Activated CD4-positive, CD25-positive, alpha-beta regulatory T cell treated with anti-CD3 and anti-CD28 coated beads, Interleukin-2, amount 50 U/mL, for 72 hours (primary cell): ENCODE data around the gene RFC5.
"Not testable (repeated sequence)": the region's sequence is repeated elsewhere in the genome, so short reads cannot be mapped to it uniquely, and the experiment has no call there.

ENCODE experiments used
- DNase-seq: peaks from one replicate; pipeline ENCODE4 v3.0.0; 2021

Gene RFC5

GRCh38 chr12:118015944-118016343 lies 559 bp upstream of the RFC5 start:
- DNase-seq: no peak

- DNase-seq: no peak
Observed at GRCh38 chr12:118017926-118018325, 1.4 kb downstream of the RFC5 start.

DNA sequence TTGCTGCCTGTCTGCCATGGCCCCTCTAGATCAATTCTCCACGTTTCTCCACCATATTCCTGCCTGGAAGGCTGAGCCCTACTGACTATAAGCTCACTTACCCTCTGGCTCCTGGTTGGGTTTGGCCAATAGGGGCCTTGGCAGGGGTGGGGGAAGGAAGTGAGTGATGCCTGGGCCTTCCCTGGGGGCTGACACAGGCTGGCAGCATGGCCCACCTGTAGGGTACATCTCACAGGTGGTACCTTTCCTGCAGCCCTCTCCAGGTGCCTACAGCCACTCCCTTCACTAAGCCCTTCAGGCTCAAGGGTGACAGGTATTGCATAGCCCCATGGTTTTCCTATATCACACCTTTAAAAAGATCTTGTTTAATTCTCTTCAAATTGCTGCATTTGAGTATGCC lies 3.5 kb downstream of the RFC5 start:
- DNase-seq: no peak

DNA sequence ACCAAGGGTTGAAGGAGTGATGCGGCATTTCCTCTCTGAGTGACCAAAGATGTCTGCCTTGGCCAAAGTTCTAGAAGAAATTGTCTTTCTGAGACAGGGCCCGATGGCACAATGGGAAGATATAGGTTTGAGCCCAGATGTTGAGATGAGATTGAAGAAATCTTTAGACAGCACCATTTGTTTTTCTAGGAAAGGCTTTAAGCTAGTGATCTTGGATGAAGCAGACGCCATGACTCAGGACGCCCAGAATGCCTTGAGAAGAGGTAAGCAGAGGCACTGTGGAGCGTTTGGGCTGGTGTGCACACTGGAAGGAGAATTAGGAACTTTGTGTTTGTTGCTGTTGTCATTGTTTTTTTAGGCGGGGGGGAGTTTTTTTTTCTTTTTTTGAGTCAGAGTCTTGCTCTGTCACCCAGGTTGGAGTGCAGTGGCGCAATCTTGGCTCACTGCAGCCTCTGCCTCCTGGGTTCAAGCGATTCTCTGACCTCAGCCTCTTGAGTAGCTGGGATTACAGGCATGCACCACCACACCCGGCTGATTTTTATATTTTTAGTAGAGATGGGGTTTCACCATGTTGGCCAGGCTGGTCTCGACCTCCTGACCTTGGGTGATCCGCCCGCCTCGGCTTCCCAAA lies 5.7 kb downstream of the RFC5 start:
- not testable (repeated sequence) for DNase-seq

DNA sequence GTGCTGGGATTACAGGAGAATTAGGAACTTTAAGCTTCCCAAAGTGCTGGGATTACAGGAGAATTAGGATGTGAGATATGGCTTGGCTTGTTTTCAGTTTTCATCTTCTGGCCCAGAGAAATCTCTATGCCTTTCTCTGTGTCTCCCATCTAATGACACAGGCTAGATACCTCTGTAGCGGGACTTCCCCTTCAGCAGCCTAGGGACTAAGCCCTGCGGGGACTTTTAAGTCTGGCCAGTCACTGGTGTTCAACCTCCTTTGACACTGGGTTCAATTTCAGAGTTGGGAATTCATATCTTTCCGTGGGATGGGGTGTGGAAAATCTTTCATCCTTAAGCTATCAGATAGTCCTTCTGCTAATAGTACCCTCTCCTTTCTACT lies 6.2 kb downstream of the RFC5 start:
- DNase-seq: no peak

- DNase-seq: no peak
Observed at GRCh38 chr12:118023301-118023860, 6.9 kb downstream of the RFC5 start.

DNA sequence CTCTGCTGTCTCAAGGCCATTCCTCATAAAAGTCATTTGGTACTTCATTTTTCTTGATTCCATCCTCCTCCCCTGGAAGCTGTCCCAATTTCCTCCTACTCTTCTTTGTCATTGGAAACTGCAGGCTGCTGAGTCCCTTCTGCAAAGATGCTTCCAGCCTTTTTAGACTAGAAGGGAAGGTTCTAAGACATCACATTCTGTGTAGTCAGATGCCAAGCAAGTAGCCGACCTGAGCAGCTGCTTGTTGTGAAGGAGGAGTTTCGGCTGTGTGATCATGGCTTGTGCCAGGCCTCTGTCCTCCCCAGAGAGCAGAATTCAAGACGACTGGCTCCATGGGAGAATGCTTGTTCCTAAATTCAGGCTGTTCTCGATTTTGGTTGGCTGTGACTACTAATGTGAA lies 8.7 kb downstream of the RFC5 start:
- no peak for DNase-seq

GRCh38 chr12:118029166-118029565 lies 12.7 kb downstream of the RFC5 start:
- no peak for DNase-seq

GRCh38 chr12:118032188-118032587 lies 15.7 kb downstream of the RFC5 start:
- DNase-seq: no peak

DNA sequence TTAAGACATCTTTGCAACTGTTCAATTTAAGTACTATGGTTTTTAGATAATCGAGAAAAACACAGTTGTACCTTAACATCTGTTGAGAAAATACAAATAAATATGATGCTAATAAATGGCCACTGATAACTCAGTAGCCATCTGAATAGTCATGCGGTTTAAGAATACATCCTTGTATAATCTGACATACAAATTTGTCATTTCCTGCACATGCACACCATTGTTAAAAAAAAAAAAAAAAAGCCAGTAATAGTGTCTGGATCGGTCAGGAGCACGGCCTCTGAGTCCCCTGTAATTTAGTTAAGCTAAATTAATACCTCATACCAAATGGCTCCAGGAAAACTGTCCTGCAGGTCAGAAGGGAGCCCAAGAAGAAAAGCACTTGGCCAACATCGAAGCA lies 16.8 kb downstream of the RFC5 start:
- no peak for DNase-seq

GRCh38 chr12:118033902-118034301 lies 17.4 kb downstream of the RFC5 start:
- no peak for DNase-seq

GRCh38 chr12:118034429-118035189 lies 18.1 kb downstream of the RFC5 start:
- no peak for DNase-seq

- no peak for DNase-seq
Observed at GRCh38 chr12:118035190-118036041, 18.9 kb downstream of the RFC5 start.

DNA sequence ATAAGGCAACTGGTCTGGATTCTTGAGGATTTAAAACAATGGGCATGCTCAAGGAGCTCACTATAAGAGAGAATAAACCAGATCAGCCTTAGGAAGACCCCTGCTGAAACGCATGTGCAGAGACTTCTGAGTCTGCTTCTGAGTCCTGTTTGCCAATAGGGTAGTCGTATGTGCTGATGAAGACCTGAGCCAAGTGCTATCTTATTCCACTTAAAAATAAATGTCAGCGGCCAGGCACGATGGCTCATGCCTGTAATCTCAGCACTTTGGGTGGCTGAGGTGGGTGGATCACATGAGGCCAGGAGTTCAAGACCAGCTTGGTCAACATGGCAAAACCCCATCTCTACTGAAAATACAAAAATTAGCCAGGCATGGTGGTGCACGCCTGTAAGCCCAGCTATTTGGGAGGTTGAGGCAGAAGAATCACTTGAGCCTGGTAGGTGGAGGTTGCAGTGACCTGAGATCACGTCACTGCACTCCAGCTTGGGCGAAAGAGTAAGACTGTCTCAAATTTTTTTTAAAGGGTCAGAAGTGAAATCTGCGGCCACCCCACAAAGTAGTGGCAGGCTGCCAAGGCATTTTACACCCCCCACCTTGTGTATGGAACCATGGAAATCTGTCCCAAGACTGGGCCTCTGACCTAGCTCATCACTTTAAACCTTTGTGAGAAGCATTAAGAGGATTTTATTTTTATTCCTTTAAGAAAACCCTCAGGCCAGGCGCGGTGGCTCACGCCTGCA lies 20.3 kb downstream of the RFC5 start:
- no peak for DNase-seq

DNA sequence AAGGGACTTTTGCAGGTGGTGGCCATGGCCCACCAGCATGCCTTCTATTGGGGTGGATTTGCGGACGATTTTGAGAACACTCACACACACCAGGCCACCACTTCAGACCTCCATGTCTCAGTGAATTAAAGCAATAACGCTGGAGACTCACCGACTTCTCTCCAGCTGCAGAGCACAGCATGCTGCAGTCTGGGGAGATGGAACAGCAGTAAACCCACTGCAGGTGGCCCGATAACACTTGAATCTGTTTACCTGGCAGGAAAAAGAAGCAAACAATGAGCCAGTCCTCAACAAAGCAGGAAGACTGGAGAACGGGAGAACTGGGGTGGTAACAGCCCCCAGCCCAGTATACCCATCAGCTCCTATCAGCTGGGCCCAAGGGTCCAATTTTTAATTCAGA lies 21.6 kb downstream of the RFC5 start:
- no peak for DNase-seq

DNA sequence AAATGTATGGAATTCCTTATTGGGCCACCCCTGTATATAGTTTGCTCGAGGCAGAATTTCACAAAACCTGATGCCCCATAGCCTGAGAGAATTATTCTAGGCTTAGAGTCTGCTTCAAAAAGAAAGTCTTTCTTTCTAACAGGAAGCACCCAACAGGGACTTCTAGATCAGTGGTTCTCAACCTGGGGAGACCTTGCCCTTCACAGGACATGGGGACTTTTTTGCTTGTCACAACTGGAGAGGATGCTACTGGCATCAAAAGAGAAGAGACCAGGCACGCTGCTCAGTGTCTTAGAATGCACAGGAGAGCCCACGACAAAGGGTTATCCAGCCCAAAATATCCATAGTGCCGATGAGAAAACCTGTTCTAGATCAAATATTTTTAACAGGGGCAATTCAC lies 25.6 kb downstream of the RFC5 start:
- DNase-seq: no peak

GRCh38 chr12:118044075-118044474 lies 27.6 kb downstream of the RFC5 start:
- no peak for DNase-seq

GRCh38 chr12:118044577-118044976 lies 28.1 kb downstream of the RFC5 start:
- DNase-seq: no peak

GRCh38 chr12:118046430-118046829 lies 29.9 kb downstream of the RFC5 start:
- no peak for DNase-seq

DNA sequence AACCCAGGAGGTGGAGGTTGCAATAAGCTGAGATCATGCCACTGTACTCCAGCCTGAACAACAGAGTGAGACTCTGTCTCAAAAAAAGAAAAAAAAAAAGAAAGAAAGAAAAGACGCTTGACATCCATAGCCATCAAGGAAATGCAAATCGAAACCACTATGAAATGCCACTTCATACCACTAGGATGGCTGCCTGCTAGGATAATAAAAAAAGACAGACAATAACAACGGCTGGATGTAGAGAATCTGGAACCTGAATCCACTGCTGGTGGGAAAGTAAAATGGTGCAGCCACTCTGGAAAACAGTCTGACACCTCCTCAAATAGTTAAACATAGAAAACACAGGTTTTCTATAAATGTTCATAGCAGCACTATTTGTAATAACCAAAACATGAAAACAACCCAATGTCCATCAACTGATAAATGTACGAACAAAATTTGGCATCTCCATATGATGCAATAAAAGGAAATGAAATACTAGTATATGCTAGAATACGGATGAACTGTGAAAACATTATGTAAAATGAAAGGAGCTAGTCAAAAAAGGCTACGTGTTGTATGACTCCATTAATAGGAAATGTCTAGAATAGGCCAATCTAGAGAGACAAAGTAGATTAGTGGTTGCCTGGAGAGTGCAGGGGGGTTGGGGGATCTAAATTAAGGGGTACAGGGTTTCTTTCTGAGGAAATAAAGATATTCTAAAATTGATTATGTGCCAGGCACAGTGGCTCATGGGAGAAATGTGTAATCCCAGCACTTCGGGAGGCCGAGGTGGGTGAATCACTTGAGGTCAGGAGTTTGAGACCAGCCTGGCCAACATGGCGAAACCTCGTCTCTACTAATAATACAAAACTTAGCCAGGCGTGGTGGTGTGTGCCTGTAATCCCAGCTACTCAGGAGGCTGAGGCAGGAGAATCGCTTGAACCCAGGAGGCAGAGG lies 34.7 kb downstream of the RFC5 start:
- no peak for DNase-seq

DNA sequence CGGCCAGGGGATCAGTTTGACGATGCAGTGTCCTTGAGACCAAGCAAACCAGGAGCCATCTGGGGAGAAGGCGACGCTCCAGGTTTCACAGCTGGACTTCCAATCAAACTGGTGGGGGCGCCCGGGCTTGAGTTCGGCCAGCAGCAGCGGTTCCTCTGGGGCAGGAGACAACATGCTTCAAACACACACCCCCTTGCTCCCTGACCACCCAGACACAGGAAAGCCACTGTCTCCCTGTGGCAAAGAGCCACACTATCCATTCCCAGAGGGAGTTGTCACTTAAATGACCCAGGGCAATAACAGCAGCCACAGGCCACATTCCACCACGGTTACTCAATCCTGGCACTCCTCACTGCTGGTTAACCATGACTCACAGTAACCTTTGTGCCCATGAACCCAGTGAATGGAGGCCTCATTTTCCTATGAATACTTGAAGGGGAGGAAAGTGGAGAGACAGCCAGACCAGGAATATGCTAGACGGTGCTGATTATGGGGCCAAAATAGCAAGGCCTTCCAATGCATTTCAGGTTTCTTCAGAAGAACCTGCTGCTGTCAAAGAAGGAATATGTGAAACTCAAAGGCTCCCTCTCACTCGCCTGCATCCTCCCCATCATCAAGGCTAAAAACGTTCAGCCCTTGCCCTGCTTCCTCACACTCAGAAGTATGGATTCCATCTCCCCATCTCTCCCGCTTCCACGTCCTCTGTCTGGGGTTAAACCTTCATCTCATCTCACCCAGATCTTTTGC lies 36.0 kb downstream of the RFC5 start:
- no peak for DNase-seq
